Adrenal gland (tissue), 5 donors: Measurements from ENCODE around the gene PRKG1.

Experiments
- CTCF ChIP-seq, 6 experiments: fragments of 450-650 bp in 4 of 6; fragments of 200-600 bp in 2 of 6; sonication (generic) in 1 of 6; IDR thresholded peaks; 1 replicate in 5 of 6; 2 replicates in 1 of 6; pipeline versions ENCODE4 v1.5.1 to v1.8.0; 2016 to 2021; ENCODE audit warnings: antibody characterized with exemption in 6 of 6, mild to moderate bottlenecking in 2 of 6, moderate library complexity in 1 of 6
- POLR2A ChIP-seq, 2 donors: fragments of 450-650 bp; IDR thresholded peaks; one replicate each; pipeline ENCODE4 v1.6.1; 2017; ENCODE audit warnings: antibody characterized with exemption in 2 of 2, mild to moderate bottlenecking in 2 of 2, moderate library complexity in 1 of 2
- donor health status: DM: no; HTN: no; CAD: no.

- no peak for TF ChIP-seq CTCF (IDR thresholded peaks at IDR 0.05)
- TF ChIP-seq POLR2A (IDR thresholded peaks at IDR 0.05) = no peak
These were observed 342.2 kb downstream of the PRKG1 start for GRCh38 chr10:51416494-51416893.
